ENCODE data around the gene AOPEP.

The AOPEP gene

GRCh38 chr9:94713436-94714215, 12.9 kb upstream of the AOPEP start:
- no peak overlapping the region for H3K27ac ChIP-seq
- DNase-seq (ENCODE audit: low read depth, low spot score), result no peak

GRCh38 chr9:94714494-94714893, 12.0 kb upstream of the AOPEP start:
- no peak overlapping the region for H3K27ac ChIP-seq
- DNase-seq (ENCODE audit: low read depth, low spot score), result no peak

GRCh38 chr9:94717761-94718160, 8.7 kb upstream of the AOPEP start:
- DNase-seq (ENCODE audit: low read depth, low spot score), result peak; percentile 58

GRCh38 chr9:94718936-94719335, 7.6 kb upstream of the AOPEP start:
- no peak for DNase-seq (ENCODE audit: low read depth, low spot score)
- H3K27ac ChIP-seq, result peak overlapping the region; percentile 90

More at GRCh38 chr9:94717761-94718160, 8.7 kb upstream of the AOPEP start:
- H3K27ac ChIP-seq, result peak overlapping the region; percentile 90

- peak overlapping the region; percentile 90 for H3K27ac ChIP-seq
- peak; percentile 57 for DNase-seq (ENCODE audit: low read depth, low spot score)
These were observed 6.6 kb upstream of the AOPEP start for GRCh38 chr9:94719878-94720277.

- H3K27ac ChIP-seq, result peak overlapping the region; percentile 90
These were observed 5.5 kb upstream of the AOPEP start for GRCh38 chr9:94720846-94721549.

GRCh38 chr9:94721754-94722153, 4.7 kb upstream of the AOPEP start:
- H3K27ac ChIP-seq, result peak overlapping the region; percentile 90
- no peak for DNase-seq (ENCODE audit: low read depth, low spot score)

More at GRCh38 chr9:94720846-94721549, 5.5 kb upstream of the AOPEP start:
- DNase-seq (ENCODE audit: low read depth, low spot score), result peak; percentile 79

GRCh38 chr9:94725293-94725692, 1.2 kb upstream of the AOPEP start:
- no peak overlapping the region for H3K27ac ChIP-seq
- DNase-seq (ENCODE audit: low read depth, low spot score), result no peak

- no peak for DNase-seq (ENCODE audit: low read depth, low spot score)
- H3K27ac ChIP-seq, result no peak overlapping the region
These were observed 2.2 kb downstream of the AOPEP start for GRCh38 chr9:94728719-94729118.

- DNase-seq (ENCODE audit: low read depth, low spot score), result no peak
- H3K27ac ChIP-seq, result no peak overlapping the region
These were observed 2.7 kb downstream of the AOPEP start for GRCh38 chr9:94729199-94729598.

- DNase-seq (ENCODE audit: low read depth, low spot score), result no peak
- H3K27ac ChIP-seq, result no peak overlapping the region
These were observed 7.7 kb downstream of the AOPEP start for GRCh38 chr9:94734054-94734754.

- H3K27ac ChIP-seq, result no peak overlapping the region
- no peak for DNase-seq (ENCODE audit: low read depth, low spot score)
These were observed 10.3 kb downstream of the AOPEP start for GRCh38 chr9:94736759-94737158.

GRCh38 chr9:94740145-94740840, 13.8 kb downstream of the AOPEP start:
- no peak overlapping the region for H3K27ac ChIP-seq
- no peak for DNase-seq (ENCODE audit: low read depth, low spot score)

- H3K27ac ChIP-seq, result no peak overlapping the region
These were observed 15.4 kb downstream of the AOPEP start for GRCh38 chr9:94741866-94742265.

GRCh38 chr9:94743035-94743954, 16.8 kb downstream of the AOPEP start:
- no peak for DNase-seq (ENCODE audit: low read depth, low spot score)
- H3K27ac ChIP-seq, result no peak overlapping the region

More at GRCh38 chr9:94741866-94742265, 15.4 kb downstream of the AOPEP start:
- no peak for DNase-seq (ENCODE audit: low read depth, low spot score)

- no peak for DNase-seq (ENCODE audit: low read depth, low spot score)
- no peak overlapping the region for H3K27ac ChIP-seq
These were observed 19.5 kb downstream of the AOPEP start for GRCh38 chr9:94745806-94746540.

GRCh38 chr9:94746541-94747370, 20.3 kb downstream of the AOPEP start:
- DNase-seq (ENCODE audit: low read depth, low spot score), result no peak
- H3K27ac ChIP-seq, result no peak overlapping the region

GRCh38 chr9:94754976-94755475, 28.5 kb downstream of the AOPEP start:
- H3K27ac ChIP-seq, result no peak overlapping the region
- no peak for DNase-seq (ENCODE audit: low read depth, low spot score)
